Measurements from ENCODE around the gene THBS3.

Gene THBS3

DNA sequence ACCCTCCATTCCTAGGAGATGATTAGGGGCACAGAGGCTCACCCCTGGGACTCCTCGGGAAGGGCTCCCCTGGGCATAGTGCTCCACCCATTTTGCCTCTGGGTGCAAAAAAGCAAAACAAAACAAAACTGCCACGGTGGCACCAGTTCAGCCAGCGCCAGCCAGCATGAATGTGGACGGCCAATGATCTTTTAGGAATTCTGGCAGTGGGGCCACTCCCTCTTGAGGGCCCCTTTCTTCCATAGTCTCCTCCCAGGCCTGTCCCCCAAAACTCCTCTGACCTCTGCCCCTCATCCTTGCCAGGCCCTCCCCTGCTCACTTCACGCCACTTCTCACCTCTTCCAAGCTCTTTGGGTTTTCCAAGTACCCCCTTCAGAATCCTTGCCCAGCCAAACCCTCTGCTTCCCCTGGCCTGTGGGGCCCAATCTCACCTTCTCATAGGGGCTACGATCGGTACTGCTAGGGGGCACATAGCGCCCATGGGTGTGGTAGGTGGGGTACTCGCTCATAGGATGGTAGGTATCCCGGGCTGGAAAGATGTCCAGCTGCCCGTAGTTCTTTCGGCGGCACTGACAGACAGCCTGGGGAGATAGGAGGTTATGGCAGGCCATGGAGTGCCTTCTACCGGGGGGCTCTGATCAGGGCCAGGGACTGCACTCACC, 20.8 kb downstream of the THBS3 start:
- DNase-seq: no peak

DNA sequence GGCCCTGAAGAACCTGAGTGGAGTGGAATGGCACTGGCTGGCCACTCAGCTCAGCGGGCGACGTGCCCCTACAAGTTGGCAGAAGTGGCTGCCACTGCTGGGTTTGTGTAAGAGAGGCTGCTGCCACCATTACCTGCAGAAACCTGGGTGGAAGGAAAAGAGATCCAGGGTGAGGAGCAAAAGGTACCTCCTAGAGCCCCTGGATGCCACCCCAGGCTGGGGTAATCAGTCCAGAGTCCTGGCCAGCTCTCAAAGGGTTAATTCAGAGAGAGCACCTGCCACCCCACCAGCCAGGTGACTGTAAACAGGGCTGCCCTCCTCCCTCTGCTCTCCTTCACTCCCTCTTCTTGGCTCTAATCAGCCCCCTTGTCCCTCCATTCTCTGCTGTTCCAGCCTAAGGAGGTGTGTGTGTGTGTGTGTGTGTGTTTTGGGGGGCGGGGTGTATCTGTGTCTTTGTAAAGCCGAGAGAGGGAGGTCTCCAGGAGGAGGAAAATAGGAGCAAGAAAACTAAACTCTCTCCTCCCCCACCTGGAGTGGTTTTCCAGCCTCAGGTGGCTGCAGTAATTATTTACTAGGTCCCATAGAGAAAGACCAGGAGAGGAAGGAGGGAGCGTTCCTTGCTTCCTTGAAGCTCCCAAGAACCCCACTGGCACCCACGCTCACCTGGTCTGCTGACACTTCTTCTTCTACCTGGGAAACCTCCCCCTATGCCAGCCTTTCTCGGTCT, 21.5 kb downstream of the THBS3 start:
- no peak for DNase-seq

DNA sequence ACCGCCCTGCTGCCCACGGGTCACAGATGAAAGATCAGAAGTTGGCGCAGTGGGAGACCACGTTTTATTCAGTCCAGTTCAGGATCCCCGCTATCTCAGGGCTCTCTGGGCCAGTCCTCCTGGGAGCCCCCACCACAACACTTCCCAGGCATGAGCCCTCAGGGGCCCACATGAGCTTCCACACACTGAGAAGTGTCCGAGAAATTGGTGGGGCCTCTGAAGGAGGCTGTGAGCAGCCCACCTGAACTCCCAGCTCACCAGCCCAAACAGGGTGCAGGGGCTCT, 22.0 kb downstream of the THBS3 start:
- DNase-seq: no peak

DNA sequence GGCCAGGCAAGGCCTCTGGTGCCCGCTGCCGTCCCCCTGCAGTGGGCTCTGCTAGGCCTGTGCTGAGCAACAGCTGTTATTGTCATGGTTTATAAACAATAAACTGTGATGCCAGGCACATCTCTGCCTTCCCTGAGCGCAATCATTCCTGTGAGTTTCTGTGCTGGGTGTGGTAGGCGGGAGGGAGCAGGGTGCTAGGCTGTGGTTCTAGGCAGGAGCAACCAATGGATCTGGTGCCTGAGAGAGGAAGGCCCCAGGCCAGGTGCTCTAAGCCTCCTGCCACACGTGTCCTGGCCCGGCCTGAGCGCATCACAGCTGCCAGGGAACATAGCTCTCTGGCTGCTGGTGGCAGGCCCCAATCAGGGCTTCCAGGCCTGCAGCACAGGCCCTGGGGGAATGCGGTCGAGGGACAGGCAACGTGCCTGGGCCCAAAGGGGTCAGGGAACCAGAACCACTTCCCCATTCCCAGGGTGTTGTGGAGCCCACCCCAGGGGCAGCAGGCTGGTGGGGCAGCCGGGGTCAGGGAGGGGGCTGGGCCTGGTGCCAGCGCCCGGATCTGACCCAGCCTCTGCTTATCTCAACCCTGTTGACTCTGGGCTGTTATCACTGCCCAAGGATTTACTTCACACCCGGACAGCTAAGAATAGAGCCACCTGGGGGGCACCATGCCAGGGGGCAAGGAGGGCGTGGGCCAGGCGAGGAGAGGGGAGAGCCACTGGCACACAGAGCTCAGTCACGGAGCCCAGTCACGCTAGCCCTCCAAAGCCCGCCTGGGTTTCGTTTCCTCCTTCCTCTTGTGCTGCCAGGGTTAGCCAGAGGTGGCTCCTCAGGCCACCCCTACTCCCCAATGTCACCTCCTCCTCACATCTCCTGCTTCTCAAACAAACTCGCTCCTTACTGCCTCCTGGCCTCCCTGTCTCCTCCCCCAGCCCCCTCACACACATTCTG, 22.6 kb downstream of the THBS3 start:
- DNase-seq: no peak

DNA sequence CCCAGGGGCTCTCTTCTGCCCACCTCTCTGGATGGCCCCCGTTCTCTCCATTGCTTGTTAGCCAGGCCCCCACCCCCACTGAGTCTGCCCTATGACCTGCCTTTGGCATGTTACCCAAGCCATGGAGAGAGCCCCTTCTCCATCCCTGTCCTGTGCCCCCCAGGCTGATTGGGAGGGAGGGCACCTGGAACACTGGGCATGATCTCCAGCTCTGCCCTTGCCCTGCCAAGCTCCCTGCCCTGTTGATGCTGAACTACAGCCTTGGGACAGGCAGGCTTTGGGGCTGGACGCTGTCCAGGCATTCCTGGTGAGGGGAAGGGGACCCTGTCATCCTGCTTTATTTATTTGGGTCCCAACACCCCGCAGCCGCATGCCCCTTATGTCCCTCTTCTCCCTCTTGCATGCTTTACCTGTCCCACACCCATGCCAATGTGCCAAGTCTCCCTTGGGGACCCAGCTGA, 23.3 kb downstream of the THBS3 start:
- DNase-seq: no peak

DNA sequence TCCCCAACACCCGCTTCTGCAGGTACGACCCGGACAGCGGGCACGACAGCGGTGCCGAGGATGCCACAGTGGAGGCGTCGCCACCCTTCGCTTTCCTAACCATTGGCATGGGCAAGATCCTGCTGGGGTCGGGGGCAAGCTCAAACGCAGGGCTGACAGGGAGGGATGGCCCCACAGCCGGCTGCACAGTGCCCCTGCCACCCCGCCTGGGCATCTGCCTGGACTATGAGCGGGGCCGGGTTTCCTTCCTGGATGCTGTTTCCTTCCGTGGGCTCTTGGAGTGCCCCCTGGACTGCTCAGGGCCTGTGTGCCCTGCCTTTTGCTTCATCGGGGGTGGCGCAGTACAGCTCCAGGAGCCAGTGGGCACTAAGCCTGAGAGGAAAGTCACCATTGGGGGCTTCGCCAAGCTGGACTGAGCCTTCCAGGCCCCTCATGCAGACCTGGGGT, 23.9 kb downstream of the THBS3 start:
- no peak for DNase-seq

DNA sequence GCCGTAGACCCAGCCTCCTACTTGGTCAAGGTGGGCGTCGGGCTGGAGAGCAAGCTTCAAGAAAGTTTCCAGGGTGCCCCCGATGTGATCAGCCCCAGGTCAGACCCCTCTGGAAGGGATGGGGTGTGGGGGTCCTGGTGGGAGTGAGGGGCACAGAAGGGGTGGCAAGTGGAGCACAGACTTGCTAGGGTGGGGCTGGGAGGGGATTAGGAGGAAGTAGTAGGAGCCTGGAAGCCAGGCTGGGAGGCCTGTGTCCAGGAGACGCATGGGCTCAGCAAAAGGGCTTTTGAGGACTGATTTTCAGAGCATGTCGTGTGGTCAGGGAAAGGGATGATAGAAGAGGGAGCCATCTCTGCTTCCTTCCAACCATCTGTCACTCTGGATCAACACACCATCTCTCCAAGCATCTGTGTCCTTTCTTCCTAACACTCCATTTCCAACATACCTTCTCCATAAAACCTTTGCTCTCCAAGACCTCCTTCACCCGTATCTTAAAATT, 25.6 kb downstream of the THBS3 start:
- no peak for DNase-seq

DNA sequence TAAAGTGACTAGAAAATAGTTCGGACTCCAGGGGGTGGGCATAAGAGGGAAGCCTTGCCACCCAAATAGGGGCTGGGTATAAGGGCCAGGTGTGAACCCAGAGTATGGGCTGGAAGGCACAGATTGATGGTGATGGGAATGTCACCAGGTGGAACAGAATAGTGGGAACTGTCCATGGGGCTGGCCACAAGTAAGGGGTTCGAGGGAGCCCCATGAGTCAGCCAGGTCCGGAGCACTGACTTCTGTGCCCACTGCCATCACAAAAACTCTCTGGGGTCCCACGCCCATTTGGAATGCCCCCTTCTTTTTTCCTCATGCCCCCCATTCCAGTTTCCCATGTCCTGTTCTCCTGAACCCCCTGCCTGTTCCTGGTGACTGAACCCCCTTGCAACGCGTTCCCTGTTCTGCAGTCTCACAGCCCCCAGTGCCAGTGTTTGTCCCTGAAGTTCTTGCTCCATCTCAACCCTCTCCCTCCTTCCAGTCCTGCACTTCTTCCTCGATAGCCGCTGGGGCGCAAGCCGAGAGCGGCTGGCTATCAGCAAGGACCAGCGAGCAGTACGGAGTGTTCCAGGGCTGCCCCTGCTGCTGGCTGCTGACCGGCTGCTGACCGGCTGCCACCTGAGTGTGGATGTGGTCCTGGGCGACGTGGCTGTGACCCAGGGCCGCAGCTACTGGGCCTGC, 26.2 kb downstream of the THBS3 start:
- DNase-seq: no peak

DNA sequence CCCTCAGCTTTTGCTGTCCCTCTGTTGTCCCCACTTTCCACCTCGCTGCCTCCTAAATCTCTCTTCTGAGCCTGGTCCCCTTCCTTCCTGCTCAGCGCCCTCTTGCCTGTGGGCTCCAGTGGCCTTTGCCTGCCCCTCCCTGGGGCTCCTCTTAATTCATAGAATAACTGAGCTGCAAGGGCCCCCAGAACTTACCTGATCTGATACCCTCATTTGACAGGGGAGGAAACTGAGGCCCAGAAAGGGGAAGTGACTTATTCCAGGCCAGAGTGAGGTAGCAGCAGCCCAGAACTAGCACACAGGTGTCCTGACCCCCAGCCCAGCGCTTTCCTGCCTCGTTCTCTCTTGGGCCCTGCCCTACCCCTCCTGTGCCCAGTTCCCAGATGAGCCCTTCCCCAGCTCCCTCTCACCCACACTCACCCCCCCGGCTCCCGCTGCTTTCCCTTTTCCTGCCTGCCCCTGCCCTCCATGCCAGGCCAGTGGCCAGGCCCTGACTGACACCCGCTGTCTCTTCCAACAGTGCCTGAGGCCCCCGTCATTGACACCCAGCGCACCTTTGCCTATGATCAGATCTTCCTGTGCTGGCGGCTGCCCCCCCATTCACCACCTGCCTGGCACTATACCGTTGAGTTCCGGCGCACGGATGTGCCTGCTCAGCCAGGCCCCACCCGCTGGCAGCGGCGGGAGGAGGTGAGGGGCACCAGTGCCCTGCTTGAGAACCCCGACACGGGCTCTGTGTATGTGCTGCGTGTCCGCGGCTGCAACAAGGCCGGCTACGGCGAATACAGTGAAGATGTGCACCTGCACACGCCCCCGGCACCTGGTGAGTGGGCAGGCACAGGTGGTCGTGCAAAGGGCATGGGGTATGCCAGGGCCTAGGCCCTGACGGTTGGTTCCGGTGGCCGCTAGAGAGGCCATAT, 28.3 kb downstream of the THBS3 start:
- DNase-seq: no peak

DNA sequence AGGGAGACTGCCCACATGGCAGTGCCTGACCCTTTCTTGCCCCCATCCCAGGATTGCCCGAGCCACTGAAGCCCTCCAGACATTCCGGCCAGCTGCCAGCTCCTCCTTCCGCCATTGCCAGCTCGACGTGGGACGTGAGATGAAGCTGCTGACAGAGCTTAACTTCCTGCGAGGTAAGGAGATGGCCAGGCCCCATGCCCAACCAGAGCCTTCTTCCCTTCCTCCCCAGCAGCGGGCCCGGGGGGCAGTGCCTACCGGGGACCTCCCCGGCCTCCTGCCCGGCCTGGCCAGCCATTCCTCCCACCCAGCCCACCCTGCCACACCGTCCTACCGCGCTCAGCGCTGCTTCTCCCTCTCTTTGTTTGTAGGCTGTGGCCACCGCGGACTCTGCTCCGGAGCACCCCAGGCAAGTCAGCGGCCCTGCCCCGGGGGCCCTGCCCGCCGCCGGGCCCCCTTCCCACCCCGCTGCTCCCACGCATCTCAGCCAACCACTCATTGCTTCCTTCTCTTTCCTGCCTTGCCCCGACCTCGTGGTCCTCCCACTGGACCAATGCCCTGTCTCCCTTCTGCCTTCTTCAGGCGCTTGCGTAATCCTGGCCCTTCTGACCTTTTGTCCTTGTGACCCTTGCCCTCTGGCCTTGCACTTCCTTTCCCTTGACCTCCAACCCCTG, 29.1 kb downstream of the THBS3 start:
- no peak for DNase-seq

DNA sequence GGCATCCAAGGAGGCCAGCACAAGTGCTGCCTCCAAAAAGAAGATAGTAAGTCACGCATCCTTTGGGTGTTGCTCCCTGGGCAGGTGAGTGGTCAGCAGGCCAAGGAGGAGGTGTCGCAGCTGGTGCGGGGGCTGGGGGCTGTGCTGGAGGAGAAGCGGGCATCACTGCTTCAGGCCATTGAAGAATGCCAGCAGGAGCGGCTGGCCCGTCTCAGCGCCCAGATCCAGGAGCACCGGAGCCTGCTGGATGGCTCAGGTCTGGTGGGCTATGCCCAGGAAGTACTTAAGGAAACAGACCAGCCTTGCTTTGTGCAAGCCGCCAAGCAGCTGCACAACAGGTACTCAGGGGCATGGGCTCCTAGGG, 29.8 kb downstream of the THBS3 start:
- no peak for DNase-seq

DNA sequence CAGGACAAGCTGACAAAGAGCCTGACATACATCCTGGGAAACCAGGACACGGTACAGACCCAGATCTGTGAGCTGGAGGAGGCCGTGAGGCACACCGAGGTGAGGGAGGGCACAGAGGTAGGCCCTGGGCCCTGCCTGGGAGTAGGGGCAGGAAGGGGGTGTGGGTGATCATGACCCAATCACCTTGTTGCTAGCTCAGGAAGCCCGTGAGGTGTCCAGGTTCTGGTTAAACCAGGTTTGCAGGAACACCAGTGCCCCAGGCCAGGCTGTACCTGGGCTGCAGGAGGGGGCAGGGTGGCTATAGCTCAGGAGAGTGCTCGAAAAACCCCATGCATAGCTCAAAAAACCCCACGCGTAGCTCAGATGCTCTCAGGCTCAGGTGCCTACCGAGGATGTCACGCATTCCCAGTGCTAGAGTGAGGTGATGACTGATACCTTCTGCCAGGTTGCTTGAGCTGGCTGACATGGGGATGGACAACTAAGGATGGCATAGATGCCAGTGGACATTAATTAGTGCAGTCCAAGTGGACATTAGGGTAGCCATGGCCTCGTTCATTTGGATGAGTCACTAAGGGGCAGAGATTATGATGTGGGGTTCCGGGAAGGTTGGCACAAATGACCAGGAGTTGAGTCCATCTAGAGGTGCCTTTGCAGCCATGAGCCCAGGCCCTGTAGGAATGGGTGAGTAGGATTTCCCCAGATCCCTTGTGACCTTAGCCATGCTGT, 30.3 kb downstream of the THBS3 start:
- DNase-seq: no peak

DNA sequence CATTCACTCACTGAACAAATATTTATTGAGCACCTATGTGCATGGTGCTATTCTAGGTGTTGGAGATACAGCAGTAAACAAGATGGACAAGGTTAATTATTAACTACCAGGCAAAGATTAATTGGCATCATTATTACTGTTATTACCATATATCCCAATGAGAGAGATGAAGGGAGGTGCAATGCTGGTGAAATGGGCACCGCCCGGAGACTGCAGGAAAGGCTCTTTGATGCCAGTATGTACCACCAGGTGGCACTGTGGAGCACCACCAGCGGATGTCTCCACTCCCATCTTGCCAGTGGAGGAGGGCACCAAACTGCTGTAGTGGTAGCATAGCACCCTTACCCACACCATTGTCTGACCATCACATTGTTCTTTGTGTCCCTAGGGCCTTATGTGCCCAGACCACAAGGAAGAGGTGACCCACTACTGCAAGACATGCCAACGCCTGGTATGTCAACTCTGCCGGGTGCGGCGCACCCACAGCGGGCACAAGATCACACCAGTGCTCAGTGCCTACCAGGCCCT, 31.1 kb downstream of the THBS3 start:
- DNase-seq: peak; percentile 61 to 84 (median 77)

DNA sequence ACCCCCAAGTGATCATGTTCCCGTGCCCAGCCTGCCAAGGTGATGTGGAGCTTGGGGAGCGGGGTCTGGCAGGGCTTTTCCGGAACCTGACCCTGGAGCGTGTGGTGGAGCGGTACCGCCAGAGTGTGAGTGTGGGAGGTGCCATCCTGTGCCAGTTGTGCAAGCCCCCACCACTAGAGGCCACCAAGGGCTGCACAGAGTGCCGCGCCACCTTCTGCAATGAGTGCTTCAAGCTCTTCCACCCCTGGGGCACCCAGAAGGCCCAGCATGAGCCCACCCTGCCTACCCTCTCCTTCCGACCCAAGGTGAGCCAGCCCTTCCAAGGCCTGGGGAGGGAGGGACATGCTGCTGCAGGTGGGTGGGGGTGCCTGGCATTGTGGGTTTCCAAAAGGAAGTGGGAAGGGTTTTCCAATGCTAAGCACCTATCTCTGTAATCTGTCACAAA, 31.7 kb downstream of the THBS3 start:
- peak in 1 of 5 donors; percentile 51 for DNase-seq

DNA sequence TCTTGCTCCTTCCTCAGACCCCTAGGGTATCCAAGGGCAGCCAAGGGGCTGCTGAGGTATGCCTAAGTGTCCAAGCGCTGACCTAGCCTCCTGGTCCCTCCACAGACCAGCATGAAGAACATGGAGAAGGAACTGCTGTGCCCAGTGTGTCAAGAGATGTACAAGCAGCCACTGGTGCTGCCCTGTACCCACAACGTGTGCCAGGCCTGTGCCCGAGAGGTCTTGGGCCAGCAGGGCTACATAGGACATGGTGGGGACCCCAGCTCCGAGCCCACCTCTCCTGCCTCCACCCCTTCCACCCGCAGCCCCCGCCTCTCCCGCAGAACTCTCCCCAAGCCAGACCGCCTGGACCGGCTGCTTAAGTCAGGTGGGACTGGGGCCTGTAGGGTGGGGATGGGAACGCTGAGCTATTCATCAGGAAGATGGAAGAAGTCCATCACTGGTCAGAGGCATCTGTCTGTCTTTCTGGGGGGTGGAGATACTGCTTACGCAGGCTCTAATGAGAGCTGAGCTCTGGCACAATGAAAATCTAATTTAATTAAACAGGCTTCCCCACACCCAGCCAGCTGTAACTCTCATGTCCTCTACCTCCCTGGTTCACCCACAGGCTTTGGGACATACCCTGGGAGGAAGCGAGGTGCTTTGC, 32.3 kb downstream of the THBS3 start:
- no peak for DNase-seq

DNA sequence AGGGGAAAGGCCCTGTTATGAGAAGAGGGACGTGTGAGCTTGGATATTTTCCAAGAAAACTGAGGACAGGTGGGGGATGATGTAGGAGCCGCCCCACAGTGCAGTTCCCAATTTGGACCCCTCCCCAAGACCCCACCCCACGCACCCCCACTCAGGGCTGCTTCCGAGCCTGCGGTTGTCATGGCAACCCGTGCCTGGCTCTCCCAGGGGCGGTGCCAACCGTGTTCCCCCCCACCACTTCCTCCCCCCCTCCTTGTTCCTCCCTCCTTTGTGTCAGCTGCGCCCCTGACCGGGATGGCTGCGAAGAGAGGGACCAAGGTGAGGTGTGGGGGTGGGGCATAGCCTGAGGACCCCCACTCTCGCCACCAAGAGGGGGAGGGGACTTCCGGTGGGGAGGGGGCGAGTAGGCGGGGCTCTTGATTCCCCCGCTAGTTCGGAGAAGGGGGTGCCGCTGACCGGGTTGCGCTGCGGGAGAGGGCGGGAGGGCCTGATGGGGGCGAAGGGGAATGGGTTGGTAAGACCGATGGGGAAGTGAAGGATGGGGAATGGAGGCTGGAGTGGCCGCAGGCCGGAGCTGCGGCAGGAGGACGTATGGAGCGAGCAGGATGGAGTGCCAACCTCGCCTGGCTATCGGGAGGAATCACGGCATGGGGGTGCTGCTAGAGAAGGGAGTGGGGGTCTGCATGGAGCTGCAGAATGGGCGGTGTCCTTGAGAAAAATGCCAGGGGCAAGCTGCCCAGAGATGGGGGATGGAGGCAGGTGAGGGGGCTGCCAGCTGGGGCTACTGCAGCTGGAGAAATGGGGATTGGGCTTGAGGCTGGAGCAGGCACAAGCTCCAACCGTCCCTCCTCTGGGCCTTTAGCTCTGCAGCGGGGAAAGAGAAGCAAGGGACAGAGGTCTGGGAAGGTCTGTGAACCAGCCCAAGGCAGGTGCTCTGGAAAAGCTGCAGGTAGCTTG, 33.1 kb downstream of the THBS3 start:
- peak in 4 of 5 donors; percentile 39 to 74 (median 46) for DNase-seq

DNA sequence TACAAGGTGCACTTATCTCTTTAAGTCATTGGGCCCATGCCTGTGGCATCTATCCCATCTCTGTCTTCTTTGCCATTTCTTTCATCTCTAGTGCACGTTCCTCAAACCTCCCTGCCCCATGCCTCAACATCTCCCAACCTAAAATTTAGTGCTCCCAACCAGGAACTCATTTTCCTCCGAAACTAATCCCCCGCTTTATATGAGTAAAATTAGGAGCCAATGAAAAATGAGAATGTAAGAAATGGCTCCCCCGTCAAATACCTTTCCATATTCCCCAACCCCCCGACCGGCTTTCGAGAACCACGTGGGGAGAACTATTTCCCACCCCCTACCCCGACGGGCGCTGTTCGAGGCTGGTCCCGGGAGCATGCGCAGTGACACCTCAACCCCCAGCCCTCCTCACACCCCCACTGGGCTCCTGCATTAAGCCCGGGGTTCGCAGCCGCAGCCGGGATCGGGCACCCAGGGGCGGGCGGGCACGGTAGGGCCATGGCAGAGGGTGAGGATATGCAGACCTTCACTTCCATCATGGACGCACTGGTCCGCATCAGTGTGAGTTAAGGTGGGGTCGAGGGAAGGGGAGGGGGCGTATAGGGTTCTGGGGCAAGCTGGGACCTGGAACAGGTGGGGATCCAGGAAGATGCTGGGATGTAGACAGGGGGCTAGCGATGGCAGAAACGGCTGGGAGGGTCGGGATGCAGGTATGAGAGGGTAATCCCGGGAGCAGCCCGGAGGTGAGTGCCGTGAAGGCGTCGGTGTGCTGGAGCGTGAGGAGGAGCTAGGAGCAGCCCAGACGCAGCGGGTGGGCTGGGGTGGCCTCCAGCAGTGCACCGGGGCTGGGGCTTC, 34.0 kb downstream of the THBS3 start, which contains the start of gene TRIM46:
Gene TRIM46, plus strand, starts transcription at position 372 of the 846 bp plus-strand sequence. Its CDS starts 118 bp downstream, at position 490.
- DNase-seq: peak; percentile 42 to 76 (median 49)

Measured in T-helper 1 cell (primary cell).